H9 (cell line): Measurements from ENCODE around the gene ARHGAP31. TPM values are rescaled to one million over a fixed set of nuclear protein-coding genes. Genes with fewer than 3 reads are reported as not detected.

Experiments used
- DNase-seq: peaks from one replicate; pipeline ENCODE4 v3.0.0-alpha.2; 2017
- H2AFZ ChIP-seq: one replicate; pipeline ENCODE4 v1.6.1; 2013; ENCODE audit warnings: mild to moderate bottlenecking, low read length, control low read depth, moderate library complexity
- H2AK5ac ChIP-seq: 2 replicates; pipeline ENCODE4 v1.6.1; 2013; ENCODE audit warnings: low read length, control low read depth, mixed read lengths; ENCODE audit not compliant: insufficient read length
- H2BK120ac ChIP-seq: one replicate; pipeline ENCODE4 v1.6.1; 2013; ENCODE audit warnings: low read depth, mild to moderate bottlenecking, low read length, control low read depth, inconsistent platforms; ENCODE audit not compliant: poor library complexity, severe bottlenecking
- H2BK12ac ChIP-seq: 2 replicates; pipeline ENCODE4 v1.6.1; 2013; ENCODE audit warnings: low read length, control low read depth, mixed read lengths, low read depth; ENCODE audit not compliant: insufficient read length
- H2BK15ac ChIP-seq: 2 replicates; pipeline ENCODE4 v1.6.1; 2013; ENCODE audit warnings: low read depth, low read length, control low read depth
- H2BK20ac ChIP-seq: one replicate; pipeline ENCODE4 v1.6.1; 2013; ENCODE audit warnings: low read depth, mild to moderate bottlenecking, low read length, control low read depth, inconsistent platforms; ENCODE audit not compliant: poor library complexity, severe bottlenecking
- H2BK5ac ChIP-seq: 2 replicates; pipeline ENCODE4 v1.6.1; 2013; ENCODE audit warnings: low read length, control low read depth, mixed read lengths; ENCODE audit not compliant: insufficient read length
- H3K14ac ChIP-seq: 2 replicates; pipeline ENCODE4 v1.6.1; 2013; ENCODE audit warnings: low read length, control low read depth; ENCODE audit not compliant: insufficient read depth
- H3K18ac ChIP-seq: 2 replicates; pipeline ENCODE4 v1.6.1; 2013; ENCODE audit warnings: low read depth, mild to moderate bottlenecking, mixed read lengths, low read length, control low read depth; ENCODE audit not compliant: insufficient read length
- H3K23ac ChIP-seq: 2 replicates; pipeline ENCODE4 v1.6.1; 2013; ENCODE audit warnings: low read length, control low read depth, mixed read lengths, low read depth; ENCODE audit not compliant: insufficient read length
- H3K23me2 ChIP-seq: 2 replicates; pipeline ENCODE4 v1.6.1; 2013; ENCODE audit warnings: low read depth, mild to moderate bottlenecking, mixed read lengths, low read length, control low read depth; ENCODE audit not compliant: insufficient read length, poor library complexity, severe bottlenecking
- H3K27ac ChIP-seq: 2 replicates; pipeline ENCODE4 v1.5.1; 2013; ENCODE audit warnings: low read length, control low read depth, mixed read lengths, low read depth; ENCODE audit not compliant: insufficient read length
- H3K27me3 ChIP-seq: 2 replicates; pipeline ENCODE4 v1.6.1; 2013; ENCODE audit warnings: low read length, control low read depth, inconsistent platforms; ENCODE audit not compliant: insufficient read depth
- H3K4ac ChIP-seq: 2 replicates; pipeline ENCODE4 v1.6.1; 2013; ENCODE audit warnings: low read depth, mild to moderate bottlenecking, control low read depth, inconsistent platforms, low read length, moderate library complexity
- H3K4me1 ChIP-seq: 2 replicates; pipeline ENCODE4 v1.6.1; 2013; ENCODE audit warnings: low read length, control low read depth, inconsistent platforms; ENCODE audit not compliant: insufficient read depth
- H3K4me2 ChIP-seq: 2 replicates; pipeline ENCODE4 v1.6.1; 2013; ENCODE audit warnings: low read length, control low read depth, mixed read lengths; ENCODE audit not compliant: insufficient read length, insufficient read depth
- H3K56ac ChIP-seq: 2 replicates; pipeline ENCODE4 v1.6.1; 2013; ENCODE audit warnings: low read depth, mild to moderate bottlenecking, mixed read lengths, low read length, control low read depth; ENCODE audit not compliant: insufficient read length
- H3K79me1 ChIP-seq: 2 replicates; pipeline ENCODE4 v1.6.1; 2013; ENCODE audit warnings: low read depth, mild to moderate bottlenecking, moderate library complexity, low read length, control low read depth, inconsistent platforms; ENCODE audit not compliant: insufficient read depth, poor library complexity, severe bottlenecking
- H3K79me2 ChIP-seq: 2 replicates; pipeline ENCODE4 v1.6.1; 2013; ENCODE audit warnings: low read length, control low read depth, inconsistent platforms; ENCODE audit not compliant: insufficient read depth
- H3K9ac ChIP-seq: 2 replicates; pipeline ENCODE4 v1.6.1; 2013; ENCODE audit warnings: low read length, control low read depth, mixed read lengths; ENCODE audit not compliant: insufficient read length; ENCODE audit errors: extremely low read depth
- H3K9me3 ChIP-seq: one replicate; pipeline ENCODE4 v1.6.1; 2013; ENCODE audit warnings: low read depth, low read length, inconsistent platforms; ENCODE audit not compliant: control insufficient read depth
- H3T11ph ChIP-seq: one replicate; pipeline ENCODE4 v1.6.1; 2013; ENCODE audit warnings: mild to moderate bottlenecking, low read length, control low read depth, inconsistent platforms
- H4K20me1 ChIP-seq: one replicate; pipeline ENCODE4 v1.6.1; 2013; ENCODE audit not compliant: control insufficient read depth, insufficient read length, insufficient read depth
- H4K5ac ChIP-seq: 2 replicates; pipeline ENCODE4 v1.6.1; 2013; ENCODE audit warnings: low read depth, mild to moderate bottlenecking, mixed read lengths, low read length, control low read depth; ENCODE audit not compliant: insufficient read length
- H4K8ac ChIP-seq: replicated peaks from 2 replicates; pipeline ENCODE4 v1.6.1; 2013; ENCODE audit warnings: low read length, control low read depth, mixed read lengths, low read depth; ENCODE audit not compliant: insufficient read length
- H4K91ac ChIP-seq: 2 replicates; pipeline ENCODE4 v1.6.1; 2013; ENCODE audit warnings: low read depth, mild to moderate bottlenecking, moderate library complexity, mixed read lengths, low read length, control low read depth; ENCODE audit not compliant: insufficient read length
- H3K27ac Mint-ChIP-seq, 3 experiments: 2 replicates in 2 of 3; 3 replicates in 1 of 3; pipeline ENCODE4 v1.8.0; 2020 to 2021; ENCODE audit warnings: mixed read lengths in 3 of 3, mild to moderate bottlenecking in 1 of 3, moderate library complexity in 1 of 3
- H3K27me3 Mint-ChIP-seq: 2 replicates; pipeline ENCODE4 v1.8.0; 2021; ENCODE audit warnings: low read depth, mild to moderate bottlenecking, moderate library complexity, mixed read lengths
- H3K36me3 Mint-ChIP-seq, 3 experiments: 2 replicates in 2 of 3; 3 replicates in 1 of 3; pipeline ENCODE4 v1.8.0; 2020 to 2021; ENCODE audit warnings: low read depth in 3 of 3, mixed read lengths in 3 of 3; ENCODE audit not compliant: insufficient read depth in 1 of 3
- H3K4me1 Mint-ChIP-seq, 2 experiments: 2 replicates each; pipeline ENCODE4 v1.8.0; 2020; ENCODE audit warnings: mixed read lengths in 2 of 2
- H3K4me3 Mint-ChIP-seq, 2 experiments: 2 replicates in 1 of 2; 3 replicates in 1 of 2; pipeline ENCODE4 v1.8.0; 2020 to 2021; ENCODE audit warnings: mild to moderate bottlenecking in 2 of 2, mixed read lengths in 2 of 2, moderate library complexity in 1 of 2
- H3K9me3 Mint-ChIP-seq, 2 experiments: 2 replicates in 1 of 2; 3 replicates in 1 of 2; pipeline ENCODE4 v1.8.0; 2020; ENCODE audit warnings: mild to moderate bottlenecking in 2 of 2, mixed read lengths in 2 of 2, moderate library complexity in 1 of 2
- WGBS: extraction: QIAGEN DNeasy Blood & Tissue Kit; methylation state at CpG from one replicate; pipeline ENCODE4 v1.1.7; 2013; ENCODE audit warnings: missing lambda C conversion rate, low lambda C conversion rate, mixed read lengths; ENCODE audit not compliant: insufficient read length; ENCODE audit errors: extremely low coverage; 5-methylcytosine and 5-hydroxymethylcytosine counted together
- total RNA-seq: library from RNA; stranded (reverse); gene quantifications from 2 replicates; pipeline ENCODE4 v1.2.1, GENCODE V29; 2021
- TF ChIP-seq, protein P1 (sequence below): fragments of 200-600 bp; sonication (generic); conservative IDR thresholded peaks from 3 replicates; pipeline ENCODE4 v1.8.0; 2021; ENCODE audit warnings: antibody characterized with exemption, mild to moderate bottlenecking

The ARHGAP31 gene
- total RNA-seq, 1 experiment from 2014 or later = 2.2 TPM

DNA sequence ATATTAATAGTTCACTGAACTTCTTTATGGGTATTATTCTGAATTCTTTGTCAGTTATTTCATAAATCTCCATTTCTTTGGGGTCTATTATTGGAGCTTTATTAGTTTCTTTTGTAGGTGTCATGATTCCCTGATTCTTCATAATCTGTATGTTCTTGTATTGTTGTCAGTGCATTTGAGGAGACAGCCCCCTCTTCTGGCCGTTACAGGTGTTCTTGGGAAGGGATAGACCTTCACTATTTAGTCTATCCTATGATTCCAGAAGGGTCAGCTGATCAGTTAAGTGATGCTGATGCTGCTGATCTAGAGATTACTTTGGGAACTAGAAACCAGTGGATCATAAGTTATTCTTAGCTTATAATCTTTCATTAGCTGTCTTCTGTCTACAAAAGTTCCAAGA lies 134.4 kb downstream of the ARHGAP31 start:
- Mint-ChIP-seq H3K36me3 (peaks cover 57 to 88% (median 87%) of the 10 kb centered on the region in 3 experiments), H3K4me3 (no peak overlapping the region), H3K27me3 (peaks cover 16% of the 10 kb centered on the region), H3K27ac (no peak overlapping the region), H3K4me1 (no peaks in the 10 kb centered on the region), H3K9me3 (peaks cover 59 to 69% of the 10 kb centered on the region in 2 experiments)
- Histone ChIP-seq H3K23ac (no peak overlapping the region), H3K56ac (no peak overlapping the region), H3T11ph (no peak overlapping the region), H3K23me2 (no peaks in the 10 kb centered on the region), H3K14ac (no peak overlapping the region), H3K27me3 (no peaks in the 10 kb centered on the region), H3K27ac (no peak overlapping the region), H2BK120ac (no peak overlapping the region), H2BK15ac (no peak overlapping the region), H2BK12ac (no peak overlapping the region), H2AFZ (no peak overlapping the region), H3K4ac (no peak overlapping the region), H2BK5ac (no peak overlapping the region), H3K9ac (no peak overlapping the region), H4K8ac (no peak overlapping the region), H3K18ac (no peak overlapping the region), H4K5ac (no peak overlapping the region), H2BK20ac (no peak overlapping the region), H4K20me1 (no peaks in the 10 kb centered on the region), H3K9me3 (peaks cover 20% of the 10 kb centered on the region), H4K91ac (no peak overlapping the region), H2AK5ac (no peak overlapping the region), H3K4me2 (no peak overlapping the region), H3K79me1 (no peaks in the 10 kb centered on the region), H3K79me2 (no peaks in the 10 kb centered on the region), H3K4me1 (no peaks in the 10 kb centered on the region)
- DNase-seq = peak; percentile 39
- TF ChIP-seq, protein P1, sequence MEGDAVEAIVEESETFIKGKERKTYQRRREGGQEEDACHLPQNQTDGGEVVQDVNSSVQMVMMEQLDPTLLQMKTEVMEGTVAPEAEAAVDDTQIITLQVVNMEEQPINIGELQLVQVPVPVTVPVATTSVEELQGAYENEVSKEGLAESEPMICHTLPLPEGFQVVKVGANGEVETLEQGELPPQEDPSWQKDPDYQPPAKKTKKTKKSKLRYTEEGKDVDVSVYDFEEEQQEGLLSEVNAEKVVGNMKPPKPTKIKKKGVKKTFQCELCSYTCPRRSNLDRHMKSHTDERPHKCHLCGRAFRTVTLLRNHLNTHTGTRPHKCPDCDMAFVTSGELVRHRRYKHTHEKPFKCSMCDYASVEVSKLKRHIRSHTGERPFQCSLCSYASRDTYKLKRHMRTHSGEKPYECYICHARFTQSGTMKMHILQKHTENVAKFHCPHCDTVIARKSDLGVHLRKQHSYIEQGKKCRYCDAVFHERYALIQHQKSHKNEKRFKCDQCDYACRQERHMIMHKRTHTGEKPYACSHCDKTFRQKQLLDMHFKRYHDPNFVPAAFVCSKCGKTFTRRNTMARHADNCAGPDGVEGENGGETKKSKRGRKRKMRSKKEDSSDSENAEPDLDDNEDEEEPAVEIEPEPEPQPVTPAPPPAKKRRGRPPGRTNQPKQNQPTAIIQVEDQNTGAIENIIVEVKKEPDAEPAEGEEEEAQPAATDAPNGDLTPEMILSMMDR = peak; percentile 64
- WGBS = no CpG with 5 or more reads among the region's 1 CpG
